DOHH2 (cell line): ENCODE results near the gene ITGA3.

Experiments used
- H3F3A ChIP-seq: fragments of 200-600 bp; sonication (generic), shearing (Covaris generic); 2 replicates; pipeline ENCODE4 v1.6.0; 2016; ENCODE audit warnings: antibody characterized with exemption, mild to moderate bottlenecking; ENCODE audit not compliant: control insufficient read depth, insufficient read depth
- H3K27ac ChIP-seq: fragments of 200-600 bp; sonication (generic); 2 replicates; pipeline ENCODE4 v1.5.1; 2014; ENCODE audit warnings: low read depth, mild to moderate bottlenecking, low read length, moderate library complexity
- H3K27me3 ChIP-seq: fragments of 200-600 bp; sonication (generic); 2 replicates; pipeline ENCODE4 v1.6.1; 2014; ENCODE audit warnings: mild to moderate bottlenecking, low read length, mixed read lengths; ENCODE audit not compliant: control insufficient read depth
- H3K36me3 ChIP-seq: fragments of 200-600 bp; sonication (generic); 2 replicates; pipeline ENCODE4 v1.6.1; 2014; ENCODE audit warnings: mild to moderate bottlenecking, low read length, moderate library complexity, mixed read lengths; ENCODE audit not compliant: control insufficient read depth
- H3K4me1 ChIP-seq: fragments of 200-600 bp; sonication (generic); 2 replicates; pipeline ENCODE4 v1.6.1; 2014; ENCODE audit warnings: mild to moderate bottlenecking, low read length, mixed read lengths; ENCODE audit not compliant: control insufficient read depth
- H3K4me2 ChIP-seq: fragments of 200-600 bp; sonication (generic); 2 replicates; pipeline ENCODE4 v1.6.0; 2014; ENCODE audit warnings: mild to moderate bottlenecking, low read length, moderate library complexity
- H3K4me3 ChIP-seq: fragments of 200-600 bp; sonication (generic); 2 replicates; pipeline ENCODE4 v1.5.1; 2014; ENCODE audit warnings: mild to moderate bottlenecking, low read length, mixed read lengths
- H3K79me2 ChIP-seq: fragments of 200-600 bp; sonication (generic); 2 replicates; pipeline ENCODE4 v1.6.1; 2014; ENCODE audit warnings: mild to moderate bottlenecking, low read length, mixed read lengths; ENCODE audit not compliant: control insufficient read depth
- H3K9me2 ChIP-seq: fragments of 200-600 bp; sonication (generic); replicated peaks from 2 replicates; pipeline ENCODE4 v1.6.1; 2014; ENCODE audit warnings: mild to moderate bottlenecking, low read length, mixed read lengths; ENCODE audit not compliant: control insufficient read depth
- H3K9me3 ChIP-seq: fragments of 200-600 bp; sonication (generic); 2 replicates; pipeline ENCODE4 v1.6.1; 2014; ENCODE audit warnings: antibody characterized with exemption, low read length, mixed read lengths; ENCODE audit not compliant: control insufficient read depth, insufficient read depth
- H4K20me1 ChIP-seq: fragments of 200-600 bp; sonication (generic); 2 replicates; pipeline ENCODE4 v1.6.0; 2014; ENCODE audit warnings: low read depth, mild to moderate bottlenecking, antibody characterized with exemption, low read length, moderate library complexity; ENCODE audit not compliant: control insufficient read depth, insufficient read depth
- EZH2phosphoT487 ChIP-seq: fragments of 200-600 bp; sonication (generic); IDR thresholded peaks from 2 replicates; pipeline ENCODE4 v1.6.1; 2017; ENCODE audit warnings: borderline replicate concordance, mild to moderate bottlenecking, antibody characterized with exemption, low read length, moderate library complexity, mixed read lengths
- TF ChIP-seq, protein P1 (sequence below): fragments of 200-600 bp; sonication (generic); IDR thresholded peaks from one replicate; pipeline ENCODE4 v1.5.1; 2014; ENCODE audit warnings: antibody characterized with exemption, mild to moderate bottlenecking, low read depth, low read length; ENCODE audit not compliant: poor library complexity, severe bottlenecking

The ITGA3 gene

DNA sequence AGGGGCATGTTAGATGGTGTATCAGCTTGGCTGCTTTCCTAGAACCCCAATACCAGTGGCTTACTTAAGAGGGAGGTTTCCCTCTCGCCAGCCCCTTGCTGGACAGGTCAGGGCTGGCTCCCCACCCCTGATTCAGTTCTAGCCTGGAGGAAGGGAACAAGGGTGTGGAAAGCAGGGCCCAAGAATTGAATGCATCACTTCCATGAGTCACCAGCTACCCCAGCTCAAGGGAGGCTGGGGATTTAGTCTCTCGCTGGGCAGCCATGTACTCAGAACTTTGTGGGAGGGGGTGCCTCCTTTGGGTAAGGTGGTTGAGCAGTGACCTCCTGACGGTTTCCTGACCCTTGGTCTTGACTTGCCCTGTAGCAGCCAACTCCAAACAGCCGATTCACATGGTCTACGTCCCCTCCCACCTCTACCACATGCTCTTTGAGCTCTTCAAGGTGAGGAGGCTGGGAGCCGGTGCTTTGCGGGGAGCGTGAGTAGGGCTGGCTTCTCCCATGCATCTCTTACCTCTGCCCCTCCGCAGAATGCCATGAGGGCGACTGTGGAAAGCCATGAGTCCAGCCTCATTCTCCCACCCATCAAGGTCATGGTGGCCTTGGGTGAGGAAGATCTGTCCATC lies 52.0 kb downstream of the ITGA3 start:
- H3K27ac ChIP-seq, result no peak overlapping the region
- H3K79me2 ChIP-seq, result no peaks in the 10 kb centered on the region
- H3K4me1 ChIP-seq, result no peaks in the 10 kb centered on the region
- H3K4me3 ChIP-seq, result no peak overlapping the region
- TF ChIP-seq EZH2phosphoT487, result no peak
- TF ChIP-seq, protein P1, sequence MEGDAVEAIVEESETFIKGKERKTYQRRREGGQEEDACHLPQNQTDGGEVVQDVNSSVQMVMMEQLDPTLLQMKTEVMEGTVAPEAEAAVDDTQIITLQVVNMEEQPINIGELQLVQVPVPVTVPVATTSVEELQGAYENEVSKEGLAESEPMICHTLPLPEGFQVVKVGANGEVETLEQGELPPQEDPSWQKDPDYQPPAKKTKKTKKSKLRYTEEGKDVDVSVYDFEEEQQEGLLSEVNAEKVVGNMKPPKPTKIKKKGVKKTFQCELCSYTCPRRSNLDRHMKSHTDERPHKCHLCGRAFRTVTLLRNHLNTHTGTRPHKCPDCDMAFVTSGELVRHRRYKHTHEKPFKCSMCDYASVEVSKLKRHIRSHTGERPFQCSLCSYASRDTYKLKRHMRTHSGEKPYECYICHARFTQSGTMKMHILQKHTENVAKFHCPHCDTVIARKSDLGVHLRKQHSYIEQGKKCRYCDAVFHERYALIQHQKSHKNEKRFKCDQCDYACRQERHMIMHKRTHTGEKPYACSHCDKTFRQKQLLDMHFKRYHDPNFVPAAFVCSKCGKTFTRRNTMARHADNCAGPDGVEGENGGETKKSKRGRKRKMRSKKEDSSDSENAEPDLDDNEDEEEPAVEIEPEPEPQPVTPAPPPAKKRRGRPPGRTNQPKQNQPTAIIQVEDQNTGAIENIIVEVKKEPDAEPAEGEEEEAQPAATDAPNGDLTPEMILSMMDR, result no peak
- no peaks in the 10 kb centered on the region for H4K20me1 ChIP-seq
- H3K9me3 ChIP-seq, result no peaks in the 10 kb centered on the region
- H3K9me2 ChIP-seq, result no peaks in the 10 kb centered on the region
- no peaks in the 10 kb centered on the region for H3K36me3 ChIP-seq
- H3K4me2 ChIP-seq, result no peak overlapping the region
- H3K27me3 ChIP-seq, result no peaks in the 10 kb centered on the region
- no peaks in the 10 kb centered on the region for H3F3A ChIP-seq

DNA sequence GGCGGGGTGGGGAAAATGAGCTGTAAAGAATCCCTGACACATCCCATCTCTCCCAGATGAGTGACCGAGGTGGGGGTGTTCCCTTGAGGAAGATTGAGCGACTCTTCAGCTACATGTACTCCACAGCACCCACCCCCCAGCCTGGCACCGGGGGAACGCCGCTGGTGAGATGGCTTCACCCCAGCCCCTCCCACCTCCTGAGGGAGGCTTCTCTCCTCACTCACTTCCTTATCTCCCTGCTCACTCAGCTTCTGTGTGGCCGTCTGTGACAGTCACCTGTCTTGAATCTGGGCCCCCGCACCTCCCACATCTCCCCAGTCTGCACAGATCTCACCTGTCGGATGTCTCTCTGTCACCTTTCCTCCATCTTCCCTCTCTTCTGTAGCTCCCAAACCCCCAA lies 52.6 kb downstream of the ITGA3 start:
- no peaks in the 10 kb centered on the region for H3K9me2 ChIP-seq
- H3F3A ChIP-seq, result no peaks in the 10 kb centered on the region
- no peaks in the 10 kb centered on the region for H3K9me3 ChIP-seq
- H3K36me3 ChIP-seq, result no peaks in the 10 kb centered on the region
- no peak overlapping the region for H3K4me3 ChIP-seq
- no peaks in the 10 kb centered on the region for H3K4me1 ChIP-seq
- H3K79me2 ChIP-seq, result no peaks in the 10 kb centered on the region
- H3K4me2 ChIP-seq, result no peak overlapping the region
- H3K27ac ChIP-seq, result no peak overlapping the region
- no peak for TF ChIP-seq EZH2phosphoT487
- TF ChIP-seq, protein P1, result no peak
- H3K27me3 ChIP-seq, result no peaks in the 10 kb centered on the region
- no peaks in the 10 kb centered on the region for H4K20me1 ChIP-seq

DNA sequence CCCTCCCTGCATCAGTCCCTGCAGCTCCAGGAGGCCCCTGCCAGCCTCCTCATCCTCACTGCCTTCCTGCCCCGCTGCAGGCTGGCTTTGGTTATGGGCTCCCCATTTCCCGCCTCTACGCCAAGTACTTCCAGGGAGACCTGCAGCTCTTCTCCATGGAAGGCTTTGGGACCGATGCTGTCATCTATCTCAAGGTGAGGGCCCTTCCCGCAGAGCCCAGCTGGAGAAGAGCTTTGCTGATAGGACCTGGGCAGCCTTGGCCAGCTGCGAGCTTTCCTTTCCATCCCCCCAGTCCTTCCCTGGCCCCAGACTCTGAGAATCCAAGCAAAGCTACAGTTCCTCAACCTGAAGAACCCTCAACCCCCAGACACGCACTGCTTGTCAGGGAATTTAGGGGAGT lies 53.3 kb downstream of the ITGA3 start:
- no peaks in the 10 kb centered on the region for H3K79me2 ChIP-seq
- H3K36me3 ChIP-seq, result no peaks in the 10 kb centered on the region
- no peaks in the 10 kb centered on the region for H3K27me3 ChIP-seq

More for the DNA sequence above, 53.3 kb downstream of the ITGA3 start:
- no peaks in the 10 kb centered on the region for H3F3A ChIP-seq
- H3K4me1 ChIP-seq, result no peaks in the 10 kb centered on the region
- no peak overlapping the region for H3K27ac ChIP-seq
- H4K20me1 ChIP-seq, result no peaks in the 10 kb centered on the region
- no peak overlapping the region for H3K4me2 ChIP-seq
- TF ChIP-seq EZH2phosphoT487, result no peak
- TF ChIP-seq, protein P1, result no peak
- no peak overlapping the region for H3K4me3 ChIP-seq
- no peaks in the 10 kb centered on the region for H3K9me2 ChIP-seq
- no peaks in the 10 kb centered on the region for H3K9me3 ChIP-seq
